AG09309 (cell line): ENCODE results near the gene P4HA1.

Experiments used
- DNase-seq: peaks from one replicate; pipeline ENCODE4 v3.0.0-alpha.2; 2010; ENCODE audit warnings: low read depth
- H3K4me3 ChIP-seq: 2 replicates; pipeline ENCODE4 v1.5.1; 2011; ENCODE audit warnings: mild to moderate bottlenecking, low read depth, low read length, moderate library complexity; ENCODE audit not compliant: control insufficient read depth
- TF ChIP-seq, protein P1 (sequence below): IDR thresholded peaks from 2 replicates; pipeline ENCODE4 v1.5.1; 2011; ENCODE audit warnings: mild to moderate bottlenecking, low read depth, low read length, inconsistent platforms; ENCODE audit not compliant: insufficient read depth, control insufficient read depth; ENCODE audit errors: missing control alignments

P4HA1 gene

DNA sequence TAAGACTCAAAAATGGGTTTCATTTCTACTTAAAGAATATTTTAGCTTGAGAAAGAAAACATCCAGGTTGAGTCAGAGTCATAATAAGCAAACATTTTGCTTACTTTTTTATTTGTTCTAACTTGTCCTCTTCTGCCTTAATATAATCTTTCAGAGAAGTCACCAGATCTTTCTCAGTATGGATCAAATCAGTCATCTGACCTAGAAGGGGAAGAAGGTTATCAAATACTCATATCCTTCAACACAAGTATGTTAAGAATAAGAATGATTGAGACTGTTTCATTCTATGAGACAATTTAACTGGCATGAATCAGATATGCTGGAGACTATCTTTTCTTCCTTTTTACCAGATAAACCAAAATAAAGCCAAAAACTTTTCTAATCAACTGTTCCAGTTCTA, 23.0 kb downstream of the P4HA1 start:
- DNase-seq = no peak
- TF ChIP-seq, protein P1, sequence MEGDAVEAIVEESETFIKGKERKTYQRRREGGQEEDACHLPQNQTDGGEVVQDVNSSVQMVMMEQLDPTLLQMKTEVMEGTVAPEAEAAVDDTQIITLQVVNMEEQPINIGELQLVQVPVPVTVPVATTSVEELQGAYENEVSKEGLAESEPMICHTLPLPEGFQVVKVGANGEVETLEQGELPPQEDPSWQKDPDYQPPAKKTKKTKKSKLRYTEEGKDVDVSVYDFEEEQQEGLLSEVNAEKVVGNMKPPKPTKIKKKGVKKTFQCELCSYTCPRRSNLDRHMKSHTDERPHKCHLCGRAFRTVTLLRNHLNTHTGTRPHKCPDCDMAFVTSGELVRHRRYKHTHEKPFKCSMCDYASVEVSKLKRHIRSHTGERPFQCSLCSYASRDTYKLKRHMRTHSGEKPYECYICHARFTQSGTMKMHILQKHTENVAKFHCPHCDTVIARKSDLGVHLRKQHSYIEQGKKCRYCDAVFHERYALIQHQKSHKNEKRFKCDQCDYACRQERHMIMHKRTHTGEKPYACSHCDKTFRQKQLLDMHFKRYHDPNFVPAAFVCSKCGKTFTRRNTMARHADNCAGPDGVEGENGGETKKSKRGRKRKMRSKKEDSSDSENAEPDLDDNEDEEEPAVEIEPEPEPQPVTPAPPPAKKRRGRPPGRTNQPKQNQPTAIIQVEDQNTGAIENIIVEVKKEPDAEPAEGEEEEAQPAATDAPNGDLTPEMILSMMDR = no peak
- no peak overlapping the region for H3K4me3 ChIP-seq

DNA sequence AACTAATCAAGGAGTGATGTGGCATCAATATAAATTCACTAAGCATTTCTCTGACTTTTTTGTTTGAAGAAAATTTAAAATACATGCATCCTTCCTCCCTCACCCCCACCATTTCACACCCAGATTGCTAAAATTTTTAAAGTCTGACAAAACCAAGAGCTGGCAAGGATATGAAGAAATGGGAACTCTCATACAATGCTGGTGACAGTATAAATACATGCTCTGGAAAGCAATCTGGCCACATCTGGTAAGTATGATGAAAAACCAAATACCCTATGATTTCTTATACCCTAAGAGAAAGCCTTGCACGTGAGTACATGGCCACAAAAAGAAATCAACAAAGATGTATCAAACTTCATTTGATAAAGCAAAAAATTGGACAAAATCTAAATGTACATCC, 31.2 kb downstream of the P4HA1 start:
- DNase-seq = no peak
- TF ChIP-seq, protein P1 = no peak
- no peak overlapping the region for H3K4me3 ChIP-seq

- no peak for DNase-seq
- TF ChIP-seq, protein P1 = no peak
- no peak overlapping the region for H3K4me3 ChIP-seq
These were observed 34.9 kb downstream of the P4HA1 start for GRCh38 chr10:73061743-73062142.

- TF ChIP-seq, protein P1 = peak; percentile 33
- DNase-seq = no peak
- no peak overlapping the region for H3K4me3 ChIP-seq
These were observed 35.7 kb downstream of the P4HA1 start for GRCh38 chr10:73060738-73061635.

DNA sequence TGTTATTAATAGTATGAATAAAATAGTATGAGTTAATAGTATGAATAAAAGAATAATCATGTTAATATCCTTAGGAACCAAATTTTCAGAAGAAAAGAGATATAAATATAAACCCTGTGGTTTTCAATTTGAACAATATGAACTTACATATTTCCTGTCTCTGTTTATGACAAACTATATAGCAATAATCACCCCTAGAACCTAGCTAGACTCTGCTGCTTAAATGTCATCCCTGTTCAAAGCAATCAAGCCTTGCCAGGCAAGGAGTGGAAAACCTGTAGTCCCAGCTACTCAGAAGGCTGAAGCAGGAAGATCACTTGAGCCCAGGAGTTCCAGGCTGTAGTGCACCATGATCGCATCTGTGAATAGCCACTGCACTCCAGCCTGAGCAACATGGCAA, 36.5 kb downstream of the P4HA1 start:
- TF ChIP-seq, protein P1 = no peak
- no peak for DNase-seq
- no peak overlapping the region for H3K4me3 ChIP-seq

DNA sequence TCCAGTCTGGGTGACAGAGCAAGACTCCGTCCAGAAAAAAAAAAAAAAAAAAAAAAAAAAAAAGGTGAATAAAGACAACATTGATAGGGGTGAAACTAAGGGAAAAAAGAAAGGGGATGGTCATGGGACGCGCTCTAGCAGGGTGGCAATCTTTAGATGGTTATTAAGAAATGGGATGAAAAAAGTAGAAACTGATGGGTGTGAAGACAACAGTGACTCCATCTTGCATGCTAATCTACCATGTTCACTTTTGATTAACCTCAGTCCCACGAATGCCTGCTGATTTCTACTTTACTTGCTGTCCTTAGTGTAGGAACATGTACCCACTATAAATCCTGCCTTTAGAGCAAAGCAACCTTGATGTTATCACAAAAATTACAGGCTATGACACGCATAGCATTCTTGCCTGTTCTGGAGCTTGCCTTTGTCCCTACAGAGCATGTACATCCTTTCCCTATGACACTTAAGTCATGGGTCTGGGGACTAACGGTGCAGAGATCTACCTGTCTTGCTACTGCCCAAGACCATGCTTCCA, 38.5 kb downstream of the P4HA1 start:
- no peak for DNase-seq
- no peak overlapping the region for H3K4me3 ChIP-seq
- TF ChIP-seq, protein P1 = no peak
